HTR-8/SVneo (cell line): ENCODE results near the gene SEMA5A.

ENCODE experiments used
- DNase-seq: peaks from one replicate; pipeline ENCODE4 v3.0.0; 2011; ENCODE audit warnings: low spot score, mixed read lengths; ENCODE audit not compliant: insufficient read length
- FAIRE-seq: peaks from 2 replicates; lab custom pipeline; 2011; peaks lifted over from hg19 to GRCh38; lab: Jason Lieb, UNC

SEMA5A gene

GRCh38 chr5:9249231-9249630, 296.6 kb downstream of the SEMA5A start:
- FAIRE-seq (no peak), DNase-seq (no peak)

GRCh38 chr5:9245071-9245470, 300.8 kb downstream of the SEMA5A start:
- no peak for FAIRE-seq

GRCh38 chr5:9244417-9244816, 301.5 kb downstream of the SEMA5A start:
- DNase-seq = no peak
- peak; percentile 4 for FAIRE-seq

More at GRCh38 chr5:9245071-9245470, 300.8 kb downstream of the SEMA5A start:
- no peak for DNase-seq

- DNase-seq (no peak), FAIRE-seq (peak; percentile 63)
Measured at GRCh38 chr5:9241479-9242305, 304.2 kb downstream of the SEMA5A start.

GRCh38 chr5:9240431-9240830, 305.4 kb downstream of the SEMA5A start:
- FAIRE-seq (no peak), DNase-seq (no peak)

- DNase-seq (no peak), FAIRE-seq (no peak)
Measured at GRCh38 chr5:9239626-9240025, 306.2 kb downstream of the SEMA5A start.

GRCh38 chr5:9239071-9239470, 306.8 kb downstream of the SEMA5A start:
- DNase-seq (no peak), FAIRE-seq (peak; percentile 42)

GRCh38 chr5:9233712-9234111, 312.2 kb downstream of the SEMA5A start:
- FAIRE-seq = peak; percentile 96

GRCh38 chr5:9233035-9233434, 312.8 kb downstream of the SEMA5A start:
- FAIRE-seq (no peak), DNase-seq (no peak)

More at GRCh38 chr5:9233712-9234111, 312.2 kb downstream of the SEMA5A start:
- DNase-seq = peak; percentile 39

GRCh38 chr5:9231842-9232241, 314.0 kb downstream of the SEMA5A start:
- peak; percentile 28 for FAIRE-seq
- no peak for DNase-seq

GRCh38 chr5:9230355-9230754, 315.5 kb downstream of the SEMA5A start:
- DNase-seq (no peak), FAIRE-seq (no peak)

GRCh38 chr5:9226016-9226536, 319.8 kb downstream of the SEMA5A start:
- FAIRE-seq = no peak
- no peak for DNase-seq

- DNase-seq (no peak), FAIRE-seq (peak; percentile 64)
Measured at GRCh38 chr5:9222054-9222976, 323.6 kb downstream of the SEMA5A start.

- FAIRE-seq = no peak
- no peak for DNase-seq
Measured at GRCh38 chr5:9218358-9218757, 327.5 kb downstream of the SEMA5A start.

GRCh38 chr5:9212605-9213004, 333.3 kb downstream of the SEMA5A start:
- no peak for DNase-seq
- FAIRE-seq = peak; percentile 38

GRCh38 chr5:9209846-9210492, 335.9 kb downstream of the SEMA5A start:
- FAIRE-seq (no peak), DNase-seq (no peak)

GRCh38 chr5:9207817-9208418, 338.0 kb downstream of the SEMA5A start:
- peak; percentile 54 for FAIRE-seq
- peak; percentile 56 for DNase-seq

- DNase-seq = no peak
- no peak for FAIRE-seq
Measured at GRCh38 chr5:9202636-9203035, 343.2 kb downstream of the SEMA5A start.

- DNase-seq = no peak
- FAIRE-seq = no peak
Measured at GRCh38 chr5:9201761-9202160, 344.1 kb downstream of the SEMA5A start.

- DNase-seq (no peak), FAIRE-seq (no peak)
Measured at GRCh38 chr5:9201011-9201410, 344.9 kb downstream of the SEMA5A start.
